Femur (tissue), 1 donor: Measurements from ENCODE around the gene SPINT2.

ENCODE experiments used
- DNase-seq: peaks from one replicate; pipeline ENCODE4 v3.0.0-alpha.2; 2017

The SPINT2 gene

DNA sequence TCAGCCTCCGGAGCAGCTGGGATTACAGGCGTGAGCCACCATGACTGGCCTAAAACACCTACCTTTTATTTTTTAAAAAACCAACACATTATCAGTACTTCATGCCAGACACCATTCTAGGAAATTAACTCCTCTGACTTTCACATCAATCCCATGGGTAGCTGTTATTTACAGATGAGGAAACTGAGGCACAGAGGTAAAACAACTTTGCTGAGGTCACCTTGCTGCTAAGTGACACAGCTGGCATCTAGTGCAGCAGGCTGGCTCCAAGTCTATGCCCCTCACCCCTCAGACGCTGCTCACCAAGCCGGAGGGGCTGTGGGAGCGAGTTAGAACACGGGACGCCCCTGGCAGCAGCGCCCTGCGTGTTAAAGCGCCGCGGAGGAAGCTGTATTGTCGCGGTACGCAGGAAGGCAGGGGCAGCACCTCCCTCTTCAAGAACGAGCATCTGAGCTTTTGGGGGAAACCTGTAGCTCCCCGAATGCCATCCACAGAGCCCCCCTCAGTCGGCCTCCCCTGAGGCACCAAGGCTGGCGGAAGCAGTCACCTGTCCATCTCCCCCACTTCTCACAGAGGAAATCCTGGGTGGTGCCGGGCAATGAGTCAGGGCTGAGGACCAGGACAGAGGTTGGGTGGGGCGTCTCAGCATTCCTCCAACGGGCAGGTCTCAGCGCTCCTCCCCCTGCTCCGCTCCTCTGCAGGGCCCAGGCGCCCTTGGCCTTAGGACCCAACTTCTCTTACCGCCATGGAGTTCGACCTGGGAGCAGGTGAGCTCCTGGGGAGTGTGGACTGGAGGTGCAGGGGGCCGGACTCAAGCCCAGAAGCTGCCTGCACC is 39.4 kb downstream of the SPINT2 start, which contains the start of gene C19orf33:
C19orf33 (plus strand) TSS at position 735 of the 835 bp plus-strand sequence; CDS start at position 746, 11 bp downstream.
- no peak for DNase-seq

DNA sequence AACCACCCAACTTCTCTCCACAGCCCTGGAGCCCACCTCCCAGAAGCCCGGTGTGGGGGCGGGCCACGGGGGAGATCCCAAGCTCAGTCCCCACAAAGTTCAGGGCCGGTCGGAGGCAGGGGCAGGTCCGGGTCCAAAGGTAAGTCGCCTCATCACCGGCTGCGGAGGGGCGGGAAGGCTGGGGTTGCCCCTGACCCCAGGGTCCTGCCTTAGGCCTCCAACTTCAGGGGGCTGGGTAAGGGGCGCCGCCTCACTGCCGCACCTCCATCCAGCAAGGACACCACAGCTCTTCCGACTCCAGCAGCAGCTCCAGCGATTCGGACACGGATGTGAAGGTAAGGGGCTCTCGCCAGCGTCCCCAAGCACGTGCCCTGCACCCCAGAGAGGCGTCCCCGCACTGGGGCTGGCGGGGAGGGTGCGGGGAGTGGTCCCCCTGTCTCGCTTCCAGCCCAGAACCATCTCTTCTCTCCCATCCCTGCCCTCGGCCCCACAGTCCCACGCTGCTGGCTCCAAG is 40.0 kb downstream of the SPINT2 start:
- no peak for DNase-seq

DNA sequence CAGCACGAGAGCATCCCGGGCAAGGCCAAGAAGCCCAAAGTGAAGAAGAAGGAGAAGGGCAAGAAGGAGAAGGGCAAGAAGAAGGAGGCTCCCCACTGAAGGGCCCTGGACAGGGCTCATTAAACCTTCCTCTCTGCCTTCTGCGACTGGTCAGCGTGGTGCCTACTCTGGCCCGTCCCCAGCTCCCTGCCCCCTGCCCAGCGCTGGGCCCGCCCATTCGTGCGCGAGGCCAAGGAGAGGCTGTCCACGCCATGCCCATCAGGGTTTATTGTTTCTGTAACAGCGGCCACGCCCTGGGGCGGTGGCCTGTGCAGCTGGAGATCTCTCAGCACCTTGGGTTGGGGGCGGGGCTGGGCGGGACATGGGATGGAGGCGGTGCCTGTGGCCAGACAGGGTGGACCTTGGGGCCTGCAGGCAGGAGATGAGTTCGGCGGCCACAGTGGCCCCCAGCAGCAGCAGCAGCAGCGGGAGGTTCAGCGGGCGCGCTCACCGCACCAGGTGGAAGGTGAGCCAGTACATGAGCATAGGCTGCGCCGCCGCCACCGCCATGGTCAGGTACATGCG is 40.6 kb downstream of the SPINT2 start:
- no peak for DNase-seq

DNA sequence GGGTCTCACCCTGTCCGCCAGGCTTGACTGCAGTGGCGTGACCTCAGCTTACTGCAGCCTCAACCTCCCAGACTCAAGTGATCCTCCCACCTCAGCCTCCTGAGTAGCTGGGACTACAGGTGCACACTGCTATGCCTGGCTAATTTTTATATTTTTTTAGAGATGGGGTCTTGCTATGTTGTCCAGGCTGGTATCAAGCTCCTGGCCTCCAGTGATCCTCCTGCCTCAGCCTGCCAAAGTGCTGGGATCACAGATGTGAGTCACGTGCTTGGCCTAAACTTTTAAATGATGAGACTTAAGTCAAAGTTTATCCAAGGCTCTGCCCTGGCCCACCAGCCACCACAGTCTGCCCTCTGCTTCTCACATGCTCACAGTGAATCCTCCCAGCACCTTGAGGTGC is 41.9 kb downstream of the SPINT2 start:
- DNase-seq: no peak

DNA sequence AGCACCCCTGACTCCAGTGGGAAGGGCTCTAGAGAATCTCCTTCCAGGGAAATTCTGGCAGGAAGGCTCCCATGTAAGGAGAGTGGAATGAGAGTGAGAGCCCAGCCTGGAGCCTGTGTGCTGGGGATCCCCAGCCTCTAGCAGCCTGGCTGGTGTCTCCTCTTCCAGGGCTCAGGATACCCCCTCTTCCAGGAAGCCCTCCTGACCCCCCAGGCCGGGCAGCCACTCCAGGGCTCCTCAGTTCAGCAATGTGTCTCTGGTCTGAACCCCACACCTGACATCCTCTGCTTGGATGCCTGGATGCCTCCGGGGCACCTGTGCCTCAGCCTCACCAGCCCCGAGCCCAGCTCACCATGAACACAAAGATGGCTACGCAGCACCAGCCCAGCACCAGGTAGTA is 42.7 kb downstream of the SPINT2 start:
- no peak for DNase-seq

DNA sequence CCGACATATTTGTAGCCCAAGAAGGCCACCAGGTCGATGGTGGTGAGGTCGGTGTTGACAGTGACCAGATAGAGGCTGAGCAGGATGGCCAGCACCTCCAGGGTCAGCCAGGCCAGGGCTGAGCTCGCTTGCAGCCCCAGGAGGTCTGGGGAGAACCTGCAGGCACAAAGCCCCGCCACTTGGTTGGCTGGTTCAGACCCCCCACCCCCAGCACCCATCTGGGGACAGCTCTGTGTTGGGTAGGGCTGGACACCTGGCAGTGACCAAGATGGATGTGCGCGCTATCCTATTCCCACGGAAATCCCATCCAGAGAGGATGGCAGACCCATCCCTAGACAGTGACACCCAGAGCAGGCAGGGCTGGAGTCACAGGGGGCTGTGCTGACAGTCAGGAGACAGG is 43.2 kb downstream of the SPINT2 start:
- no peak for DNase-seq

DNA sequence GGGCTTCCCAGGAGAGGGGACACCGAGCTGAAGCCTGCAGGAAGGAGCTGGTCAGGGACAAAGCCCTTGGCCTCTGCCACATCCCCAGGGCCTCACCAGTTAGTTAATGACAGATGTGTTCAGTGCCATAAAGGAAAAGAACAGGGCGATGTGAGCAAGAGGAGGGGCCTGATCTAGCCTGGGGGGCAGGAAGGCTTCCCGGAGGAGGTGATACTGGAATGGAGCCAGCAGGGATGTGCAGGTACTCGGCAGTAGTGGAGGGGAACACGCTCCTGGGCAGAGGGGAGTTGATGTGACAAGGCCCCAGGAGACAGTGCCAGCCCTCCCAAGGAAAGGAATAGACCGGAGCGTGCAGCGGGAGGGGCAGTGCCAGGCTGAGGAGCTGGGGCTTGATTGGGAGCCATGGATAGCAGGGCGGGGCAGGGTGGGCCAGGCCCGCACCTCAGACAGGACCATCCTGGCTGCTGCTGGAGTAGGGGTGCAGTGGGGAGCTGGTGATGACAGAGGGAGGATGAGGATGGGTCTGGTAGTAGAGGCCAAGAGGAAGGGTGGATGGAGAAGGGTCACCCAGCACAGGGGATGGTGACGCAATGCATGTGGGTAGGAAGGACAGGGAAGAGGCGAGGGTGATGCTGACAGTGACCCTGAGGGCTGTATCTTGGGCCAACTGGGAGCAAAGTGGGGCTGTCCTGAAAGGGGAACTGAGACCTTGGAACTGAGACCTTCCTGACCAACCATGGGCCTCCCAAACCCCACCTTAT is 43.8 kb downstream of the SPINT2 start:
- DNase-seq: no peak

DNA sequence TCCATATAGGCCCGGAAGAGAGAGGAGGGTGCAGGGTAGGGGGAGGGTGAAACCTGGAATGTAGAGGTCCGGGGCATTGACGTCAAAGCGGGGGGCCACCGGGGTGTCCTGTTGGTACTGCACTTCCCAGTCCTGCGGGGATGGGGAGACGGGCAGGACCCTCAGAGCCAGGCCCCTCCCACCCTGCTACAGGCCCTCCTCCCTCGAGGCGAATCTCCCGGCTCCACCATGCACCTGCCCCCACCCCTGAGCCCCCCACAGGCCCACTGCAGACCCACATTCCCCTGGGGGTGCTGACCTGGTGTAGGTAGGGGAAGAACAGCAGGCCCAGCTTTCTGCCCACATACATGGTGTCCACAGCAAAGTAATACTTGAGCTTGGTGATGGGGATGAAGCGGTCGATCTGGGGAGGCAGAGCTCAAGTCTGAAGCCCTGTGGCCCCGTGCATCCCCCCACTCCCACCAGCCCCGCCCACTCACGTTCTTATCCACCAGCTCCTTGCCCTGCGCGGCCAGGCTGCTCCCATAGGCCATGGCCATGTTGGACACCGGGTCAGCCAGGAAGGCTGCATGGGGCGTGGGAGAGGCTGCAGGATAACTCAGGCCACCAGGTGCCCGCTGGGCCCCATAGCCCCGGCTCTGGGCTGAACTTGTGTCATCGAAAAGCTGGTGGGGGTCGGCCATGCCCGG is 44.7 kb downstream of the SPINT2 start:
- no peak for DNase-seq

DNA sequence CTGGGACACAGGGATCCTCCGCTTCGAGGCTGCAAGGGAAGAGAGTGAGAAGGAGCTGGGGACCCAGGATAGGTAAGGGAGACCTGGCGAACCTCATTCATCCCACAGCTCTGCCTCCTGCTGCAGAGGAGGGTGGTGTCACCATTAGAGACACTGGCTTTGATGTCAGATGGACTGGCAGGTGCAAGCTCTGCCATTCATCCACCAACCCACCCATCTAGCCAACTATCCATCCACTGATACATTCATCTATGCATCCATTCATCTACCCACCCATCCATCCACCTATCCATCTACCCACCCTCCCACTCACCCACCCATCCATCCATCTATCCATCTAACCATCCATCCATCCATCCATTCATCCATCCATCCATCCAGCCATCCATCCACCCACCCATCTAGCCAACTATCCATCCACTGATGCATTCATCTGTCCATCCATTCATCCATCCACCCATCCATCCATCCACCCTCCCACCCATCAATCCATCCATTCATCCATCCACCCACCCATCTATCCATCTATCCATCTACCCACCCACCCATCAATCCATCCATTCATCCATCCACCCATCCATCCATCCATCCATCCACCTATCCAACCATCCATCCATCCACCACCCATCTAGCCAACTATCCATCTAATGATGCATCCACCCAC is 45.4 kb downstream of the SPINT2 start:
- DNase-seq: no peak

DNA sequence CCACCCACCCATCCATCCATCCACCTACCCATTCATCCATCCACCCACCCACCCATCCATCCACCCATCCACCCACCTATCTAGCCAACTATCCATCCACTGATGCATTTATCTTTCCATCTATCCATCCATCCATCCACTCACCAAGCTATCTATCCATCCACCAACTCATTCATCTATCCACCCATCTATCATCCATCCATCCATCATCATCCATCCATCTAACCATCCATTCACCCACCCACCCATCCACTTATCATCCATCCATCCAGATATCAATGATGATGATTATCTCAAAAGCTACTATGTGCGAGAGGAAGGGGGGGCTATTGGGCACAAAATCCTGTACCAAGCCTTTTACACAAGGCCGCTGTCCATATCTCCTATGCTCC is 45.9 kb downstream of the SPINT2 start:
- no peak for DNase-seq

DNA sequence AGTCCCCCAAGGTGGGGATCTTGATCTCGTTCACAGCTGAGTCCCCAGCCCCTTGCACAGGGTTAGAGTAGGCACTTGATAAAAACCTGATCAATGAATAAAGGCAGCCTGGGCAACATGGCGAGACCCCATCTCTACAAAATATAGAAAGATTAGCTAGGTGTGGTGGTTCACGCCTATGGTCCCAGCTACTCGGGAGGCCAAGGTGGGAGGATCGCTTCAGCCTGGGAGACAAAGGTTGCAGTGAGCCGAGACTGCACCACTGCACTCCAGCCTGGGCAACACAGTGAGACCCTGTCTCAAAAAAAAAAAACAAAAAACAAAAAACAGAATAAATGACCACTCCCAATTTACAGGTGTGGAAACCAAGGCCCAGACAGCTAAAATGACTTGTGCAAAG is 46.6 kb downstream of the SPINT2 start:
- DNase-seq: no peak

DNA sequence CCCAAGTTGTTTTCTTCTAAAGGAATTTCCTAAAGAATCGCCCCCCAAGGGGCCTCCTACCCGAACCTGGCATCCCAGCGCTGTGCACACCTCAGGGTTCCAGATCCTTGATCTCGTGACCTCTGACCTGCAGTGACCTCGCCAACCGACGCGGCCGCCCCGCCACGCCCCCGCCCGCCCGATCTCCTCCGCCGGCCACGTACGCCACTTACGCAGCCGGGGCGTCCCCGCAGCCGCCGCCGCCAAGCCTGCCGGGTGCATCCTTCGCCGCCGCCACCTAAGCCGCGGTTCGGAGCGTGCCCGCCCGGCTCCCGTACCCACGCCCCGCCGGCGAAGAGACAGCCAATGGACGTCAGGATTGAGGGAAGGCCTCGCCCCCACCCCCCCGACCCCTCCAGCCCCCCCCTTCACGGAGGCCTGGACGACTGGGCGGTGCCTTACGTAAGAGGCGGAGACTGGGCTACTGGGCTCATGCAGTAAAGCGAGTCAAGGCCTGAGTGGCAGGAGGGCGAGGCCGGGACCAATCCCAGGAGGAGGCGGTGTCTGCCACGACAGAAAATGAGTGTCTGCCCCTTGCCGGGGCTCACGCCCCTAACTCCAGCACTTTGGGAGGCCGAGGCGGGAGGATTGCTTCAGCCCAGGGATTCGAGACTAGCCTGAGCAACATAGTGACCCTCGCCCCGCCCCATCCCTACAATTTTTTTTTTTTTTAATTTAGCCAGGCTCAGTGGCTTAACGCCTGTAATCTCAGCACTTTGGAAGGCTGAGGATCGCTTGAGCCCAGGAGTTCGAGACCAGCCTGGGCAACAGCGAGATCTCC is 51.5 kb downstream of the SPINT2 start, which contains the start of gene YIF1B:
YIF1B (minus strand) TSS at position 291 of the 820 bp plus-strand sequence; CDS start at position 261, 30 bp downstream.
- DNase-seq: peak; percentile 99

DNA sequence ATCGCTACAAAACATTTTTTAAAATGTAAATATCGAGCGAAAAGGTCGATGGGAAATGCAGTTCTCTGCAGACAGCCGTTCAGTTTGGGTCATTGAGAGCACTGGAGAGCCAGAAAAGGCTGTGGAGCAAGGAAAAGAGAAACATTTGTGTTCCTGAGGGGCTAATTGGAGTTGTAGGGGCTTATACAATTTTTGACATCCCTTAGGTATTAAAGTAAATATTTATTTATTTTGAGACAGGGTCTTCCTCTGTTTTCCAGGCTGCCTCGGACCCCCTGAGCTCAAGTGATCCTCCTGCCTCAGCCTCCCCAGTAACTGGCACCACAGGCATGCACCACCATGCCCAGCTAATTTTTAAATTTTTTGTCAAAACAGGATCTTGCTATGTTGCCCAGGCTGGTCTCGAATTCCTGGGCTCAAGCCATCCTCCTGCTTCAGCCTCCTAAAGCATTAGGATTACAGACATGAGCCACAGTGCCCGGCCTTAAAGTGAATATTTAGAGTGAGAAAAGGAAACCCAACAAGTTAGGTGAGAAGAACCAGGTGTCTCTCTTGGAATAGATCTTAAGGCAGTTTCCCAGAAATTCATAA is 52.2 kb downstream of the SPINT2 start:
- no peak for DNase-seq

DNA sequence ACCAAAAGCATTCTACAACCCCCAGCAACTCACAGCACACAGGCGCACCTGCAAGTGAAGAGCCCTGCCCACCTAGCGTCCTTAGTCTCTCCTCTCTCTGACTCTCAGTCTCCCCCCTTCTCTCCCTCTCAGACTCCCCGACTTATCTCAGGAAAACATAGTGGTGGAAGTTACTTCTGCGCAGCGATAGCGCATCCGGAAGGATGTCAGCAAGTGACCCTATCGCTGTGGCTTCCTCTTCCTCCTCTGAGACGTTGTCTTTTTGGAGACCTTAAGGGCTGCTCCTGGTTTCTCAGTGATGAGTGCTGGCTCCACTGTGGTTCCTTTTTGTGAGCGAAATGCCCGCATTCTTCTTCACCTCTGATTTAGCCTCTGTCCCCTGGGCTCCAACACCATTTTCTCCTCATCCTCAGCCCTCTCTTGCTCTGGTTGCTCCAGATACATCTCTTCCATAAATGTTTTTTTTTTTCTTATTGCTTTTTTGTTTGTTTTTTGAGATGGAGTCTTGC is 52.8 kb downstream of the SPINT2 start:
- no peak for DNase-seq

DNA sequence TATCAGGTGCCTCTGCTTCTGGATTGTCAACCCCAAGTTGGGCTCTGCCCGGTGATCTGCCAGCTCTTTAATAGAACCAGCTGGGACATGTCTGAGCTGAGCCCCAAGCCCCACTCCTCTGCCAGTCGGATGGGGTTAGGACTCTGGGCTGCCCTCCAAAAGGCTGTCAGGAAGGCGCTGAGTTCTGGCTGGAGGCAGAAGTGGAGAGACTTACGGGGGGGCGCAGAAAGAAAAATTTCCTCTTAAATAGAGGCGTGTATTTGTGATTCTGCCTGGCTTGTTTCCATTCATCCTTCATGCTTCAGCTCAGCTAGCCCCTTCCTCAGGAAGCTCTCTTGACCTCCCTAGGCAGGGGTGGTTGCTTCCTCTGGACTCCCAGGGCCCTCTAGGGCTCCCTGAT is 54.3 kb downstream of the SPINT2 start:
- no peak for DNase-seq

DNA sequence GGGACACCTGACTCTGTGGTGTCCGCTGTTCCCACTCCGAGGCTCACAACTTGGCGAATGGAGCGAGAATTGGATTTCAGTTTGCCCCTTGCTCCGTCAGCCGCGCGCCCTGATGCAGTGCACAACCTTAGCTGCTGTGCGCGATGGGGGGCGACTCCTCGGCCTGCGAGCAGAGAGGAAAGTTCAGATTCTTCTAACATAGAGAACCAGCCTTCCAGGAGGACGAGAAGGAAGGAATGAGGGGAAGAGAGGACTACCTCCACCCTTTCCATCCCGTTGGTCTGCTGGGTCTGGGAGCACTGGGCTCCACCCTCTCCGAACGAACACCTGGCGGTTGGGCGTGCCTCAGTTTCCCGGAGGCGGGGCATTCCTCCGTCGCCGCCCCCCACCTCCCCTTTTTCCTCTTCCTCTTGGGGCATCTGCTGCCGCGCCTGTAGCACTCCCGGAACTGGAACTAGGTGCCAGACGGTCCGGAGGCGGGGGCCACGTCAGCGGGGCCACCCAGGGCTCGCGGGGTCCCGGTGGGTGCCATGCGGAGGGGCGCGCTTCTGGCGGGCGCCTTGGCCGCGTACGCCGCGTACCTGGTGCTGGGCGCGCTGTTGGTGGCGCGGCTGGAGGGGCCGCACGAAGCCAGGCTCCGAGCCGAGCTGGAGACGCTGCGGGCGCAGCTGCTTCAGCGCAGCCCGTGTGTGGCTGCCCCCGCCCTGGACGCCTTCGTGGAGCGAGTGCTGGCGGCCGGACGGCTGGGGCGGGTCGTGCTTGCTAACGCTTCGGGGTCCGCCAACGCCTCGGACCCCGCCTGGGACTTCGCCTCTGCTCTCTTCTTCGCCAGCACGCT is 55.3 kb downstream of the SPINT2 start, which contains the start of gene KCNK6:
KCNK6 (plus strand) TSS at position 425 of the 838 bp plus-strand sequence; CDS start at position 531, 106 bp downstream.
- peak; percentile 60 for DNase-seq

DNA sequence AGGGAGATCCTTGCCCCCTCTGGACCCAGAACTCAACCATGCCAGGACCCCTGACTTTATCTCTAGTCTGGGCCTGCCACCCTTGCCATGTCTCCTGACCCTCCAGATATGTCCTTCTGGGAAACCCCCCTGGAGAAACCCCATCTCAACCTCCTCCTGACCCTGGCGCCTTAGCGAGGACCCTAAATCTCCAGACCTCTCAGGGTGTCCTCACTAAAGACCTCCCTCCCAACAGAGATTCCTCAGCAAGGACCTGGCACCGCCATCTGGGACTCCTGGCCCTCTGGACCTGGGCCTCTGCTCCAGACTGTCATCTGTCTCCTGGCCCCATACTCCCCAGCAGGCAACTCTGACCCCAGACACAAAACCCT is 56.6 kb downstream of the SPINT2 start:
- DNase-seq: no peak

DNA sequence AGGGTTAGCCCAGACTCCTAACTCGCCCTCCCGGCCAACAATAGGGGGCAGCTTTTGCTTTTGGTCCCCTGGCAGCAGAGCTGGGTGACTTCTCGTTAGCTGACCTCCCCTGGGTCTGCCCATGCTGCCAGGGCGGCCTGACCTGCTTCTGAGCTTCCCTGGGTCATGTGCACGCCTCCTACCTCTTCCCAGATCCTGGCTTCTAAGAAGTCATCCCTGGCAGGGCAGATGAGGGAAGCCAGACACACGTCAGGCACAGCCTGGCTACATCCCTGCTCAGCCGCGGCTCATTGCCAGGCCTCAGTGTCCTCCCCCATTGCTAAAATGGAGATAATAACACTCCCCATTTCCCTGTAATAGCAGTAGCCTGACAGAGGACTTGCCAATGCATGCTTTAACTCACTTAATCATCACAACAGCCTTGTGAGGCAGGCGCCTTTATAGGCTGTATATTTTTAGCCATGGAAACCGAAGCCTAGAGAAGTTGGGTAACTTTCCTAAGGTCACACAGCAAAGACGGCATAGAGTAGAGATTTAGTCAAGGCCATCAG is 57.3 kb downstream of the SPINT2 start:
- DNase-seq: no peak

DNA sequence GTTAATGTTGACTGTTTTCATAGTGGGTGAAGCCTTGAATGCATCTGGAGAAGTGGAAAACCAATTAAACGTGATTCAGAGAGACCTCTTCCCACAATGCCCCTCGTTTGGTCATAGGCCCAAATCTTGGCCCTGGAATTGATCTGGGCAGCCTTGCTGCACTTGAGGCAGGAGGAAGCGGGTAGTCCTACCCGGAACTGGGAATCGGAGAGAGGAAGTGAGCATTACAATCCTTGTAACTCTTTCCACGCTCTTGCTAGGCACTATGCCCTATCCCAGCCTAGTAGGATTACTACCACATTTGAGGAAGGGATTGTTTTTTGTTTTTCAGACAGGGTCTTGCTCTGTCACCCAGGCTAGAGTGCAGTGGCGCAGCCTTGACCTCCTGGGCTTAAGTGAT is 58.9 kb downstream of the SPINT2 start:
- no peak for DNase-seq
